Endothelial cell of umbilical vein (primary cell): ENCODE measurements around the gene CLIC3. TPM values are rescaled to one million over a fixed set of nuclear protein-coding genes. Genes with fewer than 3 reads are reported as not detected.

ENCODE experiments used
- BruUV-seq: library from RNA; stranded (reverse); fragments of 400-500 nt; replicated peaks from 2 replicates; lab custom pipeline; 2021; lab: Mats Ljungman, UMichigan
- CTCF ChIA-PET: fragments of 300-600, 350-600 bp; sonication (Branson Sonifier 250); formaldehyde crosslinking; loops from one replicate; lab custom pipeline; 2021; ENCODE audit warnings: antibody characterized with exemption, inconsistent platforms; lab: Charles Lee
- POLR2A ChIA-PET: fragments of 300-600, 350-600 bp; sonication (Branson Sonifier 250); formaldehyde crosslinking; loops from one replicate; lab custom pipeline; 2021; ENCODE audit warnings: antibody characterized with exemption, inconsistent platforms; lab: Charles Lee
- DNase-seq: peaks from one replicate; pipeline ENCODE4 v3.0.0-alpha.2; 2011; ENCODE audit warnings: low read depth, low spot score
- FAIRE-seq: peaks from 2 replicates; lab custom pipeline; 2011; peaks lifted over from hg19 to GRCh38; lab: Jason Lieb, UNC
- H2AFZ ChIP-seq: 2 replicates; pipeline ENCODE4 v1.6.0; 2012; ENCODE audit warnings: low read depth, low read length, control low read depth, inconsistent platforms
- H3K27ac ChIP-seq: 2 replicates; pipeline ENCODE4 v1.5.1; 2011; ENCODE audit warnings: low read depth, mild to moderate bottlenecking, control low read depth, low read length, moderate library complexity; ENCODE audit not compliant: insufficient read depth
- H3K27me3 ChIP-seq, 2 experiments: 2 replicates each; pipeline versions ENCODE4 v1.6.0 to v1.6.1; 2011; ENCODE audit warnings: low read length in 2 of 2, mixed read lengths in 1 of 2; ENCODE audit not compliant: control insufficient read depth in 2 of 2, insufficient read depth in 2 of 2
- H3K36me3 ChIP-seq, 2 experiments: 2 replicates in 1 of 2; 3 replicates in 1 of 2; pipeline ENCODE4 v1.5.1; 2011; ENCODE audit warnings: low read length in 2 of 2, mild to moderate bottlenecking in 1 of 2, moderate library complexity in 1 of 2; ENCODE audit not compliant: control insufficient read depth in 2 of 2, insufficient read depth in 2 of 2; ENCODE audit errors: extremely low read depth in 1 of 2
- H3K4me1 ChIP-seq: 3 replicates; pipeline ENCODE4 v1.5.1; 2011; ENCODE audit warnings: mild to moderate bottlenecking, low read length; ENCODE audit not compliant: control insufficient read depth, insufficient read depth; ENCODE audit errors: extremely low read depth
- H3K4me2 ChIP-seq: 2 replicates; pipeline ENCODE4 v1.6.1; 2011; ENCODE audit warnings: low read length, control low read depth, mixed read lengths; ENCODE audit not compliant: insufficient read depth
- H3K4me3 ChIP-seq, 3 experiments: fragments of 200-600 bp in 1 of 3; sonication (generic), shearing (Covaris generic) in 1 of 3; replicated peaks in 1 of 3; 2 replicates each; pipeline ENCODE4 v1.5.1; 2011 to 2016; ENCODE audit warnings: control low read depth in 3 of 3, low read length in 3 of 3, mild to moderate bottlenecking in 2 of 3, inconsistent platforms in 1 of 3, low read depth in 1 of 3, moderate library complexity in 1 of 3; ENCODE audit not compliant: insufficient read depth in 1 of 3
- H3K79me2 ChIP-seq: 2 replicates; pipeline ENCODE4 v1.6.0; 2012; ENCODE audit warnings: low read length, inconsistent platforms; ENCODE audit not compliant: control insufficient read depth, insufficient read depth
- H3K9ac ChIP-seq: replicated peaks from 2 replicates; pipeline ENCODE3; 2011; ENCODE audit warnings: low read length, control low read depth; ENCODE audit not compliant: insufficient read depth; ENCODE audit errors: extremely low read depth
- H3K9me1 ChIP-seq: replicated peaks from 3 replicates; pipeline ENCODE4 v1.6.0; 2011; ENCODE audit warnings: mild to moderate bottlenecking, low read length; ENCODE audit not compliant: control insufficient read depth, insufficient read depth; ENCODE audit errors: extremely low read depth
- H3K9me3 ChIP-seq: replicated peaks from 2 replicates; pipeline ENCODE4 v1.5.1; 2012; ENCODE audit warnings: low read length, inconsistent platforms; ENCODE audit not compliant: control insufficient read depth, insufficient read depth
- H4K20me1 ChIP-seq: replicated peaks from 2 replicates; pipeline ENCODE3; 2011; ENCODE audit warnings: mild to moderate bottlenecking, low read length; ENCODE audit not compliant: control insufficient read depth, insufficient read depth; ENCODE audit errors: extremely low read depth
- EZH2 ChIP-seq: IDR thresholded peaks from 2 replicates; pipeline ENCODE4 v1.6.1; 2012; ENCODE audit warnings: borderline replicate concordance, low read depth, mild to moderate bottlenecking, moderate library complexity, low read length, inconsistent platforms; ENCODE audit not compliant: severe bottlenecking
- FOS ChIP-seq: IDR thresholded peaks from 2 replicates; pipeline ENCODE4 v1.6.1; 2011; ENCODE audit warnings: mild to moderate bottlenecking, low read length, moderate library complexity, borderline replicate concordance; ENCODE audit not compliant: insufficient read depth
- GATA2 ChIP-seq: IDR thresholded peaks from 2 replicates; pipeline ENCODE4 v1.7.0; 2011; ENCODE audit warnings: low read depth, mild to moderate bottlenecking, moderate library complexity, mixed read lengths, low read length; ENCODE audit not compliant: insufficient read length, insufficient read depth
- JUN ChIP-seq: IDR thresholded peaks from 2 replicates; pipeline ENCODE4 v1.6.1; 2011; ENCODE audit warnings: borderline replicate concordance, low read depth; ENCODE audit not compliant: insufficient read length, insufficient read depth
- MYC ChIP-seq: IDR thresholded peaks from one replicate; pipeline ENCODE4 v1.6.1; 2011; ENCODE audit warnings: mild to moderate bottlenecking, low read depth, low read length
- POLR2A ChIP-seq: IDR thresholded peaks from 2 replicates; pipeline ENCODE4 v1.6.1; 2012; ENCODE audit warnings: low read depth, mild to moderate bottlenecking, control low read depth, low read length
- POLR2AphosphoS5 ChIP-seq: IDR thresholded peaks from 2 replicates; pipeline ENCODE4 v1.6.1; 2012; ENCODE audit warnings: low read depth, mild to moderate bottlenecking, control low read depth, low read length, moderate library complexity; ENCODE audit not compliant: insufficient read depth
- dilution Hi-C: fragments of 300-500 bp; cut with MboI; formaldehyde crosslinking; loops from one replicate; pipeline ENCODE4 v1.15.0; 2019; ENCODE audit warnings: low sequenced_read_pairs; ENCODE audit not compliant: extremely low pct_ligation_motif_present
- intact Hi-C: fragments of 100-400 bp; cut with micrococcal nuclease; formaldehyde crosslinking; loops from one replicate; pipeline ENCODE4 v1.10.0; 2022
- polyA plus RNA-seq, 4 experiments: library from polyadenylated mRNA; depleted of rRNA in 3 of 4; stranded (reverse) in 3 of 4; unstranded in 1 of 4; fragments of >200 nt; gene quantifications; 2 replicates each; pipeline versions ENCODE4 v1.2.1 to v1.2.3, GENCODE V29; 2011 to 2012; ENCODE audit warnings: missing spikeins in 1 of 4
- total RNA-seq: library from RNA; stranded (reverse); gene quantifications from 2 replicates; pipeline ENCODE4 v1.2.3, GENCODE V29; 2021
- TF ChIP-seq, protein P1 (sequence below): IDR thresholded peaks from 2 replicates; pipeline ENCODE4 v1.6.1; 2011; ENCODE audit not compliant: insufficient read depth, insufficient read length
- TF ChIP-seq, protein P2 (sequence below), 2 donors: IDR thresholded peaks; 1 replicate in 1 of 2; 2 replicates in 1 of 2; pipeline ENCODE4 v1.5.1; 2011; ENCODE audit warnings: low read length in 2 of 2, mild to moderate bottlenecking in 2 of 2, moderate library complexity in 2 of 2, control low read depth in 1 of 2, inconsistent platforms in 1 of 2, low read depth in 1 of 2; ENCODE audit not compliant: insufficient read depth in 1 of 2; ENCODE audit errors: extremely low read depth in 1 of 2

Gene CLIC3
- total and polyA plus RNA-seq, 2 donors (not counting 3 experiments of a cell fraction or from before 2014, with no cell fraction given) = 2.3 TPM; not detected in 1

DNA sequence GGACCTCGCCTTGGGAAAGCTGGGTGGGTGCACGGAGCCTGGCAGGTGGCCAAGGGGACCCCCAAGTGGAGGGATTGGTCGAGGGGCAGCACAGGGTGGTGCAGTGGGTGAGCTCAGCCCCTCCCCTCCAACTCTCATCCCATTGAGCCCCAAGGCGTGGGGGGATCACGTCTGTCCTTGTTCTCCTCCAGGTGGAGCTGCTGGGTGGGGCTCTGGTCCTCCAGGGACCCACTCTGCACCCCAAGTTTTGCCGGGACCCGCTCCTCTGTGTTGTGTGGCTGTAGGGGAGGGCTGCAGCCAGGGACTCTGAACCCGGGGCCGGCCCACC, 39.1 kb upstream of the CLIC3 start:
- H2AFZ ChIP-seq = no peak overlapping the region
- H3K9me3 ChIP-seq = no peaks in the 10 kb centered on the region
- TF ChIP-seq GATA2 (no peak), FOS (no peak), EZH2 (no peak), MYC (no peak), JUN (no peak), POLR2A (no peak), POLR2AphosphoS5 (no peak)
- TF ChIP-seq, protein P1, sequence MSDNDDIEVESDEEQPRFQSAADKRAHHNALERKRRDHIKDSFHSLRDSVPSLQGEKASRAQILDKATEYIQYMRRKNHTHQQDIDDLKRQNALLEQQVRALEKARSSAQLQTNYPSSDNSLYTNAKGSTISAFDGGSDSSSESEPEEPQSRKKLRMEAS = no peak
- TF ChIP-seq, protein P2, sequence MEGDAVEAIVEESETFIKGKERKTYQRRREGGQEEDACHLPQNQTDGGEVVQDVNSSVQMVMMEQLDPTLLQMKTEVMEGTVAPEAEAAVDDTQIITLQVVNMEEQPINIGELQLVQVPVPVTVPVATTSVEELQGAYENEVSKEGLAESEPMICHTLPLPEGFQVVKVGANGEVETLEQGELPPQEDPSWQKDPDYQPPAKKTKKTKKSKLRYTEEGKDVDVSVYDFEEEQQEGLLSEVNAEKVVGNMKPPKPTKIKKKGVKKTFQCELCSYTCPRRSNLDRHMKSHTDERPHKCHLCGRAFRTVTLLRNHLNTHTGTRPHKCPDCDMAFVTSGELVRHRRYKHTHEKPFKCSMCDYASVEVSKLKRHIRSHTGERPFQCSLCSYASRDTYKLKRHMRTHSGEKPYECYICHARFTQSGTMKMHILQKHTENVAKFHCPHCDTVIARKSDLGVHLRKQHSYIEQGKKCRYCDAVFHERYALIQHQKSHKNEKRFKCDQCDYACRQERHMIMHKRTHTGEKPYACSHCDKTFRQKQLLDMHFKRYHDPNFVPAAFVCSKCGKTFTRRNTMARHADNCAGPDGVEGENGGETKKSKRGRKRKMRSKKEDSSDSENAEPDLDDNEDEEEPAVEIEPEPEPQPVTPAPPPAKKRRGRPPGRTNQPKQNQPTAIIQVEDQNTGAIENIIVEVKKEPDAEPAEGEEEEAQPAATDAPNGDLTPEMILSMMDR (IDR thresholded peaks at IDR 0.05; ENCODE audit: extremely low read depth in 1 of 2, insufficient read depth in 1 of 2, low read depth in 1 of 2, low read length in 2 of 2) = no peak
- intact Hi-C loops (loop anchor here (1.0 to 2.0 kb wide), 4 partner anchors 87 to 248 kb away; partner anchors contain the start of genes AJM1 and TMEM141), dilution Hi-C loops (no loop called here)
- no peaks in the 10 kb centered on the region for H3K4me1 ChIP-seq
- H3K27me3 ChIP-seq = no peaks in the 10 kb centered on the region
- BruUV-seq = no TSS peak
- FAIRE-seq (no peak), DNase-seq (no peak)
- H4K20me1 ChIP-seq = no peaks in the 10 kb centered on the region
- H3K36me3 ChIP-seq = peaks cover 0 to 15% of the 10 kb centered on the region in 2 experiments
- CTCF ChIA-PET = interaction anchor here (0.6 to 4.3 kb wide), 42 partner anchors 9 to 269 kb away, joined by 3 to 111 read pairs (median 4); partner anchors contain the start of genes AJM1, CLIC3, MAN1B1 and NPDC1
- H3K9ac ChIP-seq = no peak overlapping the region
- H3K4me2 ChIP-seq = no peak overlapping the region
- H3K4me3 ChIP-seq = no peak overlapping the region
- H3K79me2 ChIP-seq = no peaks in the 10 kb centered on the region
- H3K27ac ChIP-seq = no peak overlapping the region
- H3K9me1 ChIP-seq = no peaks in the 10 kb centered on the region
- POLR2A ChIA-PET = no interaction called here
